DMS 273 (cell line): ENCODE measurements around the gene SPANXN3.
"Not testable (repeated sequence)": the region's sequence is repeated elsewhere in the genome, so short reads cannot be mapped to it uniquely, and the experiment has no call there.

Source experiments
- DNase-seq: peaks from one replicate; lab custom pipeline; 2025; ENCODE audit not compliant: unreplicated experiment; lab: John Stamatoyannopoulos, UW

The SPANXN3 gene

GRCh38 chrX:143517375-143517774 lies at the start of gene SPANXN3:
Gene SPANXN3, minus strand, starts transcription at chrX:143517475. Its CDS starts 84 bp downstream, at chrX:143517391.
- not testable (repeated sequence) for DNase-seq

- peak; percentile 28 for DNase-seq
These were observed 18.9 kb upstream of the SPANXN3 start for GRCh38 chrX:143536176-143536575.

GRCh38 chrX:143502196-143502595 lies 15.1 kb downstream of the SPANXN3 start:
- DNase-seq: not testable (repeated sequence)

GRCh38 chrX:143500751-143501150 lies 16.5 kb downstream of the SPANXN3 start:
- no peak for DNase-seq

GRCh38 chrX:143486105-143486504 lies 31.2 kb downstream of the SPANXN3 start:
- DNase-seq: no peak

- no peak for DNase-seq
These were observed 40.5 kb downstream of the SPANXN3 start for GRCh38 chrX:143476751-143477150.

- DNase-seq: no peak
These were observed 44.8 kb downstream of the SPANXN3 start for GRCh38 chrX:143472347-143472938.

GRCh38 chrX:143466130-143466529 lies 51.1 kb downstream of the SPANXN3 start:
- no peak for DNase-seq

- DNase-seq: no peak
These were observed 54.6 kb downstream of the SPANXN3 start for GRCh38 chrX:143462696-143463095.

GRCh38 chrX:143461606-143462005 lies 55.7 kb downstream of the SPANXN3 start:
- no peak for DNase-seq
